HEK293 (cell line): ENCODE results near the gene DGCR6L.
"Not testable (repeated sequence)": the region's sequence is repeated elsewhere in the genome, so short reads cannot be mapped to it uniquely, and the experiment has no call there.

Experiments used
- CTCF ChIP-seq: fragments of 450-650 bp; formaldehyde crosslinking; IDR thresholded peaks from 2 replicates; pipeline ENCODE4 v1.5.1; 2016; ENCODE audit warnings: missing biosample characterization, missing genetic modification characterization
- MEIS1 ChIP-seq: sonication (generic); formaldehyde crosslinking; IDR thresholded peaks from 2 replicates; pipeline ENCODE4 v1.8.1; 2022; ENCODE audit warnings: missing genetic modification reagents, mild to moderate bottlenecking, borderline replicate concordance
- PBX3 ChIP-seq: sonication (generic); formaldehyde crosslinking; IDR thresholded peaks from 2 replicates; pipeline ENCODE4 v1.8.1; 2022; ENCODE audit warnings: mild to moderate bottlenecking, moderate library complexity, missing genetic modification reagents
- ZNF280D ChIP-seq: fragments of 450-650 bp; formaldehyde crosslinking; IDR thresholded peaks from 2 replicates; pipeline ENCODE4 v1.5.1; 2016; ENCODE audit warnings: missing biosample characterization, missing genetic modification characterization
- ZNF366 ChIP-seq: fragments of 450-650 bp; formaldehyde crosslinking; conservative IDR thresholded peaks from 2 replicates; pipeline ENCODE4 v1.5.1; 2016; ENCODE audit warnings: missing biosample characterization, missing genetic modification characterization
- ZNF473 ChIP-seq: fragments of 450-650 bp; formaldehyde crosslinking; IDR thresholded peaks from 2 replicates; pipeline ENCODE4 v1.5.1; 2017; ENCODE audit warnings: missing biosample characterization, missing genetic modification characterization

GRCh38 chr22:20270190-20271113, 49.4 kb downstream of the DGCR6L start:
- not testable (repeated sequence) for TF ChIP-seq PBX3 (CRISPR knock-in tag); CTCF (tag by site-specific recombination); ZNF473 (tag by site-specific recombination); MEIS1 (CRISPR knock-in tag); ZNF366; ZNF280D
